Naive thymus-derived CD8-positive, alpha-beta T cell (primary cell): Measurements from ENCODE around the gene SEMA6B. TPM values are rescaled to one million over a fixed set of nuclear protein-coding genes. Genes with fewer than 3 reads are reported as not detected.
A peak's percentile ranks its signal among the peaks of the same experiment; 100 is the strongest.
"Not testable (repeated sequence)": the region's sequence is repeated elsewhere in the genome, so short reads cannot be mapped to it uniquely, and the experiment has no call there.

Experiments used
- ATAC-seq, 2 donors: fragments of 150-1000 bp; cut with Tn5 transposase in 1 of 2; sonication (Bioruptor Pico), chemical (Tn5 transposase) in 1 of 2; 1 replicate in 1 of 2; 2 replicates in 1 of 2; pipeline ENCODE4 v1.10.0; 2021; ENCODE audit warnings: mild to moderate bottlenecking in 2 of 2, moderate library complexity in 2 of 2
- POLR2A ChIA-PET: fragments of 350-600 bp; sonication (Branson Sonifier 250); formaldehyde crosslinking; loops from one replicate; lab custom pipeline; 2021; ENCODE audit warnings: antibody characterized with exemption; lab: Charles Lee
- DNase-seq, 10 donors: peaks; one replicate each; pipeline versions ENCODE4 v3.0.0 to v3.0.0-alpha.2; 2020 to 2022
- H3K27ac Mint-ChIP-seq, 10 donors: one replicate each; pipeline ENCODE4 v1.8.0; 2020 to 2022; ENCODE audit warnings: mild to moderate bottlenecking in 10 of 10, mixed read lengths in 10 of 10, moderate library complexity in 4 of 10, inconsistent platforms in 1 of 10
- H3K27me3 Mint-ChIP-seq, 5 donors: one replicate each; pipeline ENCODE4 v1.8.0; 2021 to 2022; ENCODE audit warnings: mixed read lengths in 5 of 5
- H3K36me3 Mint-ChIP-seq, 3 donors: one replicate each; pipeline ENCODE4 v1.8.0; 2020 to 2022; ENCODE audit warnings: mixed read lengths in 3 of 3, mild to moderate bottlenecking in 2 of 3, inconsistent platforms in 1 of 3
- H3K4me1 Mint-ChIP-seq, 4 donors: one replicate each; pipeline ENCODE4 v1.8.0; 2021 to 2022; ENCODE audit warnings: mixed read lengths in 4 of 4
- H3K4me3 Mint-ChIP-seq, 10 donors: one replicate each; pipeline ENCODE4 v1.8.0; 2020 to 2022; ENCODE audit warnings: mild to moderate bottlenecking in 10 of 10, mixed read lengths in 10 of 10, moderate library complexity in 6 of 10, inconsistent platforms in 1 of 10
- H3K9me3 Mint-ChIP-seq, 9 donors: one replicate each; pipeline ENCODE4 v1.8.0; 2020 to 2022; ENCODE audit warnings: mixed read lengths in 9 of 9, mild to moderate bottlenecking in 3 of 9, inconsistent platforms in 1 of 9, moderate library complexity in 1 of 9
- polyA plus RNA-seq, 3 donors: library from polyadenylated mRNA; unstranded; fragments of 300-500 nt; fragmentation: Illumina TruSeq; gene quantifications; one replicate each; pipeline ENCODE4 v1.2.3, GENCODE V29; 2021
- total RNA-seq, 8 experiments: library from RNA in 2 of 8; stranded (reverse) in 2 of 8; gene quantifications; one replicate each; pipeline ENCODE4 v1.2.3 and lab custom pipeline; 2021 to 2026

Gene SEMA6B
- total and polyA plus RNA-seq, 5 experiments from 2014 or later: 0.60 to 0.68 TPM; not detected in 3

GRCh38 chr19:4597278-4597974 lies 37.9 kb upstream of the SEMA6B start:
- ATAC-seq (peak; percentile 5 to 40), DNase-seq (peak in 3 of 10 donors; percentile 17 to 30 (median 20))
- POLR2A ChIA-PET: interaction anchor here (0.7 kb wide), 1 partner anchor 39 kb away, joined by 3 read pairs; no protein-coding TSS in a partner anchor
- Mint-ChIP-seq H3K36me3 (no peaks in the 10 kb centered on the region), H3K9me3 (peaks cover 0 to 1% (median 0%) of the 10 kb centered on the region in 9 donors), H3K27me3 (peaks cover 17 to 49% (median 24%) of the 10 kb centered on the region in 5 donors), H3K4me3 (peak overlapping the region; percentile 48 to 79 (median 70)), H3K4me1 (peaks cover 5 to 18% (median 14%) of the 10 kb centered on the region in 4 donors), H3K27ac (peak overlapping the region in 2 of 10 donors; percentile 9 to 52)

DNA sequence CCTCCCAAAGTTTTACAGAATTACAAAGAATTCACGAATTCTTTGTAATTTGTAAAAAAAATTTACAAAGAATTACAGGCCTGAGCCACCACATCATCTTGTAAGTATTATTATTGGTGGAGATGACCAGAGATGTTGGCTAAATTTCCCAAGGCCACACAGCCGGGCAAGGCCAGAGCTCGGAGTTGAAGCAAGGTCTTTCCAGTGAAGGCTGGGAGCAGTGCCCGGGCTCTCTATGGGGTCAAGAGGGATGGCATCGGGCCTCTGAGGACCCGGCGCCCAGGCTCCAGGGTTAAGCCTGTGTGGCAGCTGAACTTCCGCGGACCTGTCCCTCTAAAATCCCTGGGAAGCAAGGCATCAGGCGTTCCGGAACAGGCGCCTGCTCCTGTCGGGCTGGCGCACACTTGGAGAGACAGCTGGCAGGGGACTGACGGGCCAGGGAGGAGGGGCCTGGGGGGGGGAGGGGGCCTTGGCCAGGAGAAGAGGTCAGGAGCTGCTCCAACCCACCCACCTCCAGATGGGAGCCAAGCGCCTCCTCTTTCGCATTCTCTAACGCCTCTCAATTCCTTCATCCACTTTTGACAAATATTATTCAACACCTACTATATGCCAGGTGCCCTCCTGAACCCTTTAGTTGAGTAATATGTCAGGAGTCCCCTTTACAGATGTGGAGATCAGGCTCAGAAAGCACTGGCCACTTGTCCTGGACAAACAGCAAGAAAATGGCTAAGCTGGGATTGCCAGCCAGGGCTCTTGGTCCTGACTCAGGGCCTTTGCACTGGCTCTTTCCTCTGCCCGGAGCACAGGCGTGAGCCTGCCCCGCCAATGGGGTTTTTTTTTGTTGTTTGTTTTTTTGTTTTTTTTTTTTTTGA lies 36.8 kb upstream of the SEMA6B start:
- no peak overlapping the region for H3K27ac Mint-ChIP-seq
- H3K4me3 Mint-ChIP-seq: no peak overlapping the region
- H3K27me3 Mint-ChIP-seq: peaks cover 20 to 55% (median 24%) of the 10 kb centered on the region in 5 donors
- H3K36me3 Mint-ChIP-seq: no peaks in the 10 kb centered on the region
- peaks cover 0 to 1% (median 0%) of the 10 kb centered on the region in 9 donors for H3K9me3 Mint-ChIP-seq
- POLR2A ChIA-PET: interaction anchor here (0.5 to 0.7 kb wide), 2 partner anchors 40 to 351 kb away, joined by 3 to 4 read pairs; no protein-coding TSS in a partner anchor
- H3K4me1 Mint-ChIP-seq: peaks cover 7 to 18% (median 14%) of the 10 kb centered on the region in 4 donors
- ATAC-seq (no peak), DNase-seq (no peak)

DNA sequence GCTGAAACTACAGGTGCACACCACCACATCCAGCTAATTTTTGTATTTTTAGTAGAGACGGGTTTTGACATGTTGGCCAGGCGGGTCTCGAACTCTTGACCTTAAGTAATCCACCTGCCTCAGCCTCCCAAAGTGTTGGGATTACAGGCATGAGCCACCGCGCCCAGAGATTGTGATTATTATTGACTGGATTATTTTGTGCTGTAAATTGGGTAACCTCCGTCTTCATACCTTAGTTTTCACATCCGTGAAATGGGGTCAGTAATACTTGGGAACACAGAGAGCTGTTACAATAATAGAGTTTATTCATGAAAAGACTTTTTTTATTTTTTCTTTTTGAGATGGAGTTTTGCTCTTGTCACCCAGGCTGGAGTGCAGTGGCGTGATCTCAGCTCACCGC lies 35.7 kb upstream of the SEMA6B start:
- ATAC-seq, POLR2A ChIA-PET, H3K36me3 Mint-ChIP-seq, DNase-seq, H3K9me3 Mint-ChIP-seq: not testable (repeated sequence)
- H3K4me1 Mint-ChIP-seq: peaks cover 7 to 18% (median 14%) of the 10 kb centered on the region in 4 donors
- H3K27ac Mint-ChIP-seq: peak overlapping the region in 1 of 10 donors; percentile 7
- H3K27me3 Mint-ChIP-seq: peaks cover 22 to 58% (median 28%) of the 10 kb centered on the region in 5 donors
- peak overlapping the region in 1 of 10 donors; percentile 22 for H3K4me3 Mint-ChIP-seq

DNA sequence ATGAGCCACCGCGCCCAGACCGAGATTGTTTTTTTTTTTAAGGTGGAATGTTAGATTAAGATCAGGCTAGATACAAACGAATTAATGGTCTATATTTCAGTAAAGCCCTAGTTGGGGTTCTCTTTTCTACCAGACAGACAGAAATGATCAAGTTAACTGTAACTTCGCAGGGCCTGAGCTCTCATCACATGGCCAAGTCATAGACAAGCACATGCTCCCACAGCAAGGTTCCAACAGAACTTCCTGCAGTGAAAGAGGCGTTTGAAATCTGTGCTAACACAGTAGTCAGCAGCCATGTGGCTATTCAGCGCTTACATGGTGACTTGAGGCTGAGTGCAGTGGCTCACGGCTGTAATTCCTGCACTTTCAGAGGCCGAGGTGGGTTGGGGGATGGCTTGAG lies 34.7 kb upstream of the SEMA6B start:
- ATAC-seq (peak in 1 of 2 donors; percentile 22), DNase-seq (no peak)
- Mint-ChIP-seq H3K27me3 (peaks cover 22 to 58% (median 28%) of the 10 kb centered on the region in 5 donors), H3K9me3 (peaks cover 0 to 1% (median 0%) of the 10 kb centered on the region in 9 donors), H3K4me1 (peaks cover 7 to 17% (median 14%) of the 10 kb centered on the region in 4 donors), H3K36me3 (peaks cover 0 to 2% (median 0%) of the 10 kb centered on the region in 3 donors), H3K4me3 (no peak overlapping the region), H3K27ac (no peak overlapping the region)
- POLR2A ChIA-PET: no interaction called here

DNA sequence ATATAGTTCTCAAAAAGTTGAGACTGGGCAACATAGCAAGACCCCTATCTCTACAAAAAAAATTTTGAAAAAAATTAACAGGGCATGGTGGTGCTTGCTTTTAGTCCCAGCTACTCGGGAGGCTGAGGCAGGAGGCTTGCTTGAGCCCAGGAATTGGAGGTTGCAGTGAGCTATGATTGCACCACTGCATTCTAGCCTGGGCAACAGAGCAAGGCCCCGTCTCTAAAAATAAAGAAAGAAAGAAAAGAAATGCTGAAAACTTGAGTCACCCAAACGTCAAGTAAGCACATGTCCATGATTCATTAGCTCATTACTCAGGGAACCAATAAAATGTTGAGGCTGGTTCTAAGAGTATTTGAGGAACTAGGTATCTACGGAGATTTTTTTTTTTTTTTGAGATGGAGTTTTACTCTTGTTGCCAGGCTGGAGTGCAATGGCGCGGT lies 33.9 kb upstream of the SEMA6B start:
- Mint-ChIP-seq H3K9me3 (no peaks in the 10 kb centered on the region), H3K27me3 (peaks cover 19 to 54% (median 28%) of the 10 kb centered on the region in 5 donors), H3K4me1 (peaks cover 6 to 11% (median 8%) of the 10 kb centered on the region in 4 donors), H3K4me3 (no peak overlapping the region), H3K27ac (no peak overlapping the region), H3K36me3 (peaks cover 0 to 2% (median 0%) of the 10 kb centered on the region in 3 donors)
- POLR2A ChIA-PET: no interaction called here
- no peak for ATAC-seq
- no peak for DNase-seq

DNA sequence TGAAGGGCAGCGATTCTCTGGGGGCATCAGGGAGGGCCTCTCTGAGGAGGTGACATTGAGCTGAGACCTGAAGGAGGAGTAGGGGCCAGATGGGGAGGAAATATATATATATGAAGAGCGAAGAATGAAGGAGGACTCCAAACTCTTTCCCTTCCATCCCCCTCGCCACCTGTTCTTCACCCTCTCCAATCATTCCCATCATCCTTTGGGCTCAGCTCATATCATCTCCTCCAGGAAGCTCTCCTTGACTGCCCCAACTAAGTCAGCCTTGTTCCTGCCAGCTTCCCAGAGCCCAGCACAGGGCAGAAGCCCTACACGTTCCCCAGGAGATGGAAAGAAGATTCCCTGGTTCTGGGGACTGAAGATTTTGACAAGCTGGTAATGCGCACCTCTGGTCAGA lies 33.0 kb upstream of the SEMA6B start:
- Mint-ChIP-seq H3K27ac (no peak overlapping the region), H3K27me3 (peaks cover 22 to 58% (median 28%) of the 10 kb centered on the region in 5 donors), H3K9me3 (no peaks in the 10 kb centered on the region), H3K4me3 (no peak overlapping the region), H3K4me1 (peaks cover 4 to 5% (median 4%) of the 10 kb centered on the region in 4 donors), H3K36me3 (peaks cover 0 to 2% (median 0%) of the 10 kb centered on the region in 3 donors)
- POLR2A ChIA-PET: no interaction called here
- no peak for DNase-seq
- no peak for ATAC-seq

DNA sequence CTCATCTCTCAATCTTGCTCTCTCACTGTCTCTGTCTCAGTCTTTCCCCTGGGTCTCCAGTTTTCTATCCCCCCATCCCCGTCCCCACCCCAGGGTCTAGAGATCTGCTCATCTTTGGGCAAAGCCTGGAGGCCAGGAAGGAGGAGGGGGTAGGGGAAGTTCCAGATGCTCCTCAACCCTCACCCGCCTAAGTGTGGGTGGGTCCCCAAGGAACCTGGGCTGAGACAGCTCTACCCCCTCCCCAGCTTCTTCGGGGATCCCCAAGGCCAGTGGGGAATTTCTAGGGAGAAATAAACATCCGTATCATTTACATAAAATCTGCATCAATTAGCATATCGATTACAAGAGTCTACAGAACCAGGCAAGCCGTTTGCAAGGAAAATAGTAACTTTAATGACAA lies 31.8 kb upstream of the SEMA6B start:
- Mint-ChIP-seq H3K27ac (no peak overlapping the region), H3K4me1 (peaks cover 0 to 2% (median 0%) of the 10 kb centered on the region in 4 donors), H3K9me3 (no peaks in the 10 kb centered on the region), H3K36me3 (peaks cover 0 to 2% (median 0%) of the 10 kb centered on the region in 3 donors), H3K27me3 (peaks cover 19 to 54% (median 26%) of the 10 kb centered on the region in 5 donors), H3K4me3 (no peak overlapping the region)
- POLR2A ChIA-PET: no interaction called here
- DNase-seq (no peak), ATAC-seq (no peak)

DNA sequence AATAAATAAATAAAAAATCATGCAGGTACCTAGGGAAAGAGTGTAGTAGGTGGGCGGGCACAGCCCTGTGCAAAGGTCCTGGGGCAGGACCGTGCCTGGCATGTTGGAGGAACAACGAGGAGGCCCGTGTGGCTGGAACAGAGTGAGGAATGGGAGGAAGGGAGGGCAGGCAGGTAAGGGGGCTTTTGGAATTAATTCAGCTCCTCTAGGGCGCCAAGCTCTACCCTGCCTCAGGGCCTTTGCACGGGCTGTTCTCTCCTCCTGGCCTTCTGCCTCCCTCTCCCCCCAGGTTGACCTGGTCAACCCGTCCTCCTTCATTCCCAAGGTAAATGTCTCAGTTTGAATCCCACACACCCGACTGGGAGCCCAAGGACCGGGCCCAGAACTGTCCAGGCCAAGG lies 31.1 kb upstream of the SEMA6B start:
- Mint-ChIP-seq H3K4me1 (peaks cover 0 to 2% (median 0%) of the 10 kb centered on the region in 4 donors), H3K4me3 (no peak overlapping the region), H3K27ac (peak overlapping the region in 1 of 10 donors; percentile 24), H3K9me3 (no peaks in the 10 kb centered on the region), H3K36me3 (peaks cover 0 to 2% (median 0%) of the 10 kb centered on the region in 3 donors), H3K27me3 (peaks cover 26 to 61% (median 32%) of the 10 kb centered on the region in 5 donors)
- ATAC-seq (no peak), DNase-seq (no peak)
- POLR2A ChIA-PET: interaction anchor here (0.6 kb wide), 1 partner anchor 40 kb away, joined by 5 read pairs; no protein-coding TSS in a partner anchor

DNA sequence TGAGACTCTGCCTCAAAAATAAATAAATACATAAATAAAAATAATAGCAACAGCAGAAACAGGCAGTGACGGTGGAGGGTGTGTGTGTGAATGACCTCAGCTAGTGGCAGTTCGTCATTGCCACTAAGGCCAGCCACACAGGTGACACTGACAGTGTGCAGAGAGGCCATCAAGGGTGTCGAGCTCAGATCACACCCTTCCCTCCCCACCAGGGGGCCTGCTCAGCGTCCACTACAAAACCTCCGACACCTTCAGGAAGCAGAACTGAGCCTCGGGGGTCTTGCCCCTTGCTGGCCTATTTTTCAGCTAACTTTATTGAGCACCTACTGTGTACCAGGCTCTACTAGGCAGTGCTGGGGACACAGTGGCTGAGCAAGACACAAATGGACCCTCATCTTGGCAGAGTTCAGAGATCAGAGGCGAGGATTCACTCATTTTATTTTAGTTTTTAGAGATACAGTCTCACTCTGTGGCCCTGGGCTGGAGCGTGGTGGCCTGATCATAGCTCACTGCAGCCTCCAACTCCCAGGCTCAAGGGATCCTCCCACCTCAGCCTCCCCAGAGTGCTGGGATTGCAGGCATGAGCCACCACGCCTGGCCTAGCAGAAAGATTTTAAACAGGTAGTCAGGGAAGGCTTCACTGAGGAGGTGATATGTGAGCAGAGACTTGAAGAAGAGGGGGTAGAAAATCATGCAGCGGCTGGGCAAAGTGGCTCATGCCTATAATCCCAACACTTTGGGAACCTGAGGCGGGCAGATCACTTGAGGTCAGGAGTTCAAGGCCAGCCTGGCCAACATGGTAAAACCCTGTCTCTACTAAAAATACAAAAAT lies 30.3 kb upstream of the SEMA6B start:
- Mint-ChIP-seq H3K27ac (no peak overlapping the region), H3K9me3 (no peaks in the 10 kb centered on the region), H3K4me3 (no peak overlapping the region), H3K4me1 (peaks cover 0 to 2% (median 2%) of the 10 kb centered on the region in 4 donors), H3K27me3 (peaks cover 23 to 67% (median 35%) of the 10 kb centered on the region in 5 donors), H3K36me3 (peaks cover 0 to 2% (median 0%) of the 10 kb centered on the region in 3 donors)
- peak; percentile 39 to 53 for ATAC-seq
- POLR2A ChIA-PET: no interaction called here
- DNase-seq: no peak

GRCh38 chr19:4588291-4588761 lies 28.8 kb upstream of the SEMA6B start:
- Mint-ChIP-seq H3K27ac (no peak overlapping the region), H3K36me3 (peaks cover 0 to 2% (median 0%) of the 10 kb centered on the region in 3 donors), H3K9me3 (no peaks in the 10 kb centered on the region), H3K27me3 (peaks cover 24 to 73% (median 38%) of the 10 kb centered on the region in 5 donors), H3K4me1 (peaks cover 0 to 5% (median 3%) of the 10 kb centered on the region in 4 donors), H3K4me3 (no peak overlapping the region)
- DNase-seq: no peak
- POLR2A ChIA-PET: no interaction called here
- ATAC-seq: no peak

GRCh38 chr19:4587527-4587926 lies 28.0 kb upstream of the SEMA6B start:
- Mint-ChIP-seq H3K9me3 (no peaks in the 10 kb centered on the region), H3K27ac (no peak overlapping the region), H3K36me3 (peaks cover 0 to 2% (median 0%) of the 10 kb centered on the region in 3 donors), H3K27me3 (peaks cover 23 to 73% (median 35%) of the 10 kb centered on the region in 5 donors), H3K4me1 (peaks cover 1 to 5% (median 3%) of the 10 kb centered on the region in 4 donors), H3K4me3 (peak overlapping the region in 1 of 10 donors; percentile 14)
- DNase-seq (no peak), ATAC-seq (no peak)
- POLR2A ChIA-PET: no interaction called here
